Measurements from ENCODE around the gene DISC1. TPM values are rescaled to one million over a fixed set of nuclear protein-coding genes. Genes with fewer than 3 reads are reported as not detected.
"Not testable (repeated sequence)": the region's sequence is repeated elsewhere in the genome, so short reads cannot be mapped to it uniquely, and the experiment has no call there.

Gene DISC1
- total RNA-seq, 1 donor from 2014 or later = 4.7 TPM

DNA sequence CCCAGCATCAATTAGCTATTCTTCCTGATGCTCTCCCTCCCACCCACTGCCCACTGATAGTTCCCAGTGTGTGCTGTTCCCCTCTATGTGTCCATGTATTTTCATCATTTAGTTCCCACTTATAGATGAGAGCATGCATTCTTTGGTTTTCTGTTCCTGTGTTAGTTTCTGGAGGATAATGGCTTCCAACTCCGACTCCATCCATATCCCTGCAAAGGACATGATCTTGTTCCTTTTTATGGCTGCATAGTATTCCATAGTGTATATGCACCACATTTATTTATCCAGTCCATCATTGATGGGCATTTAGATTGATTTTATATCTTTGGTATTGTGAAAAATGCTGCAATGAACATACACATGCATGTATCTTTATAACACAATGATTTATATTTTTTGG is 30.2 kb downstream of the DISC1 start:
- Mint-ChIP-seq H3K27me3 (peaks cover 3% of the 10 kb centered on the region), H3K27ac (no peak overlapping the region), H3K9me3 (peaks cover 5% of the 10 kb centered on the region), H3K4me3 (no peak overlapping the region), H3K36me3 (no peaks in the 10 kb centered on the region), H3K4me1 (ENCODE audit: unreplicated experiment) (no peaks in the 10 kb centered on the region)
- DNase-seq (ENCODE audit: extremely low spot score, unreplicated experiment) = no peak
- TF ChIP-seq, protein P1, sequence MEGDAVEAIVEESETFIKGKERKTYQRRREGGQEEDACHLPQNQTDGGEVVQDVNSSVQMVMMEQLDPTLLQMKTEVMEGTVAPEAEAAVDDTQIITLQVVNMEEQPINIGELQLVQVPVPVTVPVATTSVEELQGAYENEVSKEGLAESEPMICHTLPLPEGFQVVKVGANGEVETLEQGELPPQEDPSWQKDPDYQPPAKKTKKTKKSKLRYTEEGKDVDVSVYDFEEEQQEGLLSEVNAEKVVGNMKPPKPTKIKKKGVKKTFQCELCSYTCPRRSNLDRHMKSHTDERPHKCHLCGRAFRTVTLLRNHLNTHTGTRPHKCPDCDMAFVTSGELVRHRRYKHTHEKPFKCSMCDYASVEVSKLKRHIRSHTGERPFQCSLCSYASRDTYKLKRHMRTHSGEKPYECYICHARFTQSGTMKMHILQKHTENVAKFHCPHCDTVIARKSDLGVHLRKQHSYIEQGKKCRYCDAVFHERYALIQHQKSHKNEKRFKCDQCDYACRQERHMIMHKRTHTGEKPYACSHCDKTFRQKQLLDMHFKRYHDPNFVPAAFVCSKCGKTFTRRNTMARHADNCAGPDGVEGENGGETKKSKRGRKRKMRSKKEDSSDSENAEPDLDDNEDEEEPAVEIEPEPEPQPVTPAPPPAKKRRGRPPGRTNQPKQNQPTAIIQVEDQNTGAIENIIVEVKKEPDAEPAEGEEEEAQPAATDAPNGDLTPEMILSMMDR (conservative IDR thresholded peaks at IDR 0.05) = no peak

DNA sequence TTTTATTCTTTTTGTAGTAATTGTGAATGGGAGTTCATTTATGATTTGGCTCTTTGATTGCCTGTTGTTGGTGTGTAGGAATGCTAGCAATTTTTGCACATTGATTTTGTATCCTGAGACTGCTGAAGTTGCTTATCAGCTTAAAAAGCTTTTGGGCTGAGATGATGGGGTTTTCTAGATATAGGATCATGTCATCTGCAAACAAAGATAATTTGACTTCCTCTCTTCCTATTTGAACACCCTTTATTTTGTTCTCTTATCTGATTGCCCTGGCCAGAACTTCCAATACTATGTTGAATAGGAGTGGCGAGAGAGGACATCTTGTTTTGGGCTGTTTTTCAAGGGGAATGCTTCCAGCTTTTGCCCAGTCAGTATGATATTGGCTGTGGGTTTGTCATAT is 31.6 kb downstream of the DISC1 start:
- not testable (repeated sequence) for H3K4me1 Mint-ChIP-seq (ENCODE audit: unreplicated experiment); H3K9me3 Mint-ChIP-seq; H3K27me3 Mint-ChIP-seq; H3K36me3 Mint-ChIP-seq; H3K27ac Mint-ChIP-seq; H3K4me3 Mint-ChIP-seq; DNase-seq (ENCODE audit: extremely low spot score, unreplicated experiment)

GRCh38 chr1:231660198-231660597 is 33.6 kb downstream of the DISC1 start:
- Mint-ChIP-seq H3K27ac (no peak overlapping the region), H3K9me3 (peaks cover 9% of the 10 kb centered on the region), H3K27me3 (peaks cover 3% of the 10 kb centered on the region), H3K4me3 (no peak overlapping the region), H3K4me1 (ENCODE audit: unreplicated experiment) (no peaks in the 10 kb centered on the region), H3K36me3 (peaks cover 4% of the 10 kb centered on the region)
- TF ChIP-seq, protein P1 (conservative IDR thresholded peaks at IDR 0.05) = no peak
- DNase-seq (ENCODE audit: extremely low spot score, unreplicated experiment) = no peak

- TF ChIP-seq, protein P1 (conservative IDR thresholded peaks at IDR 0.05) = no peak
Measured at GRCh38 chr1:231663211-231663792, 36.7 kb downstream of the DISC1 start.

GRCh38 chr1:231665101-231665500 is 38.5 kb downstream of the DISC1 start:
- Mint-ChIP-seq H3K36me3 (peaks cover 4% of the 10 kb centered on the region), H3K27ac (no peak overlapping the region), H3K4me1 (ENCODE audit: unreplicated experiment) (peaks cover 11% of the 10 kb centered on the region), H3K27me3 (no peaks in the 10 kb centered on the region), H3K9me3 (peaks cover 9% of the 10 kb centered on the region), H3K4me3 (no peak overlapping the region)
- TF ChIP-seq, protein P1 (conservative IDR thresholded peaks at IDR 0.05) = no peak
- no peak for DNase-seq (ENCODE audit: extremely low spot score, unreplicated experiment)

More at GRCh38 chr1:231663211-231663792, 36.7 kb downstream of the DISC1 start:
- H3K4me3 Mint-ChIP-seq = no peak overlapping the region
- H3K27me3 Mint-ChIP-seq = peaks cover 3% of the 10 kb centered on the region
- H3K27ac Mint-ChIP-seq = no peak overlapping the region
- peaks cover 11% of the 10 kb centered on the region for H3K4me1 Mint-ChIP-seq (ENCODE audit: unreplicated experiment)
- peaks cover 4% of the 10 kb centered on the region for H3K36me3 Mint-ChIP-seq
- peaks cover 9% of the 10 kb centered on the region for H3K9me3 Mint-ChIP-seq
- DNase-seq (ENCODE audit: extremely low spot score, unreplicated experiment) = no peak

DNA sequence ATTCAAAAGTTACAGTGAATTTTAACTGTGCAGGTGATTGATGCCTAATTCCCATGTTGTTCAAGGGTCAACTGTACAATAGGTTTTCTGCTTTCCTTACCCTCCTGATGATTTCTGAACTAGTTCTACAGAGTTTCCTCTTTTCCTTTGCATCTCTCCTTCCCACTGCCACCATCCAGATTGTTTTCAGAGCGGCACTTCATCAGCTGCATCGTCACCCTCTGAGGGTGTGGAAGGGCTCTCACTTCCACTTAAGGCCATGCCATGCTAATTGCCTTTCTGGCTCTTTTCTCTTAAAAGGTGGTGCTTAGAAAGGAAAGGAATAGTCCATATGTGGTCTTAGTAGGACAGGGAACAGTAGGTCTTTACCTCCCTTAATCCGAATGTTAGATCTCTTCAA is 39.1 kb downstream of the DISC1 start:
- Mint-ChIP-seq H3K4me3 (no peak overlapping the region), H3K27me3 (no peaks in the 10 kb centered on the region), H3K36me3 (peaks cover 4% of the 10 kb centered on the region), H3K4me1 (ENCODE audit: unreplicated experiment) (peaks cover 11% of the 10 kb centered on the region), H3K9me3 (peaks cover 9% of the 10 kb centered on the region), H3K27ac (no peak overlapping the region)
- TF ChIP-seq, protein P1 (conservative IDR thresholded peaks at IDR 0.05) = no peak
- no peak for DNase-seq (ENCODE audit: extremely low spot score, unreplicated experiment)
